Transverse colon (tissue), 4 donors: ENCODE measurements around the gene SWAP70.

Source experiments
- CTCF ChIP-seq, 5 experiments: fragments of 200-600 bp in 3 of 5; fragments of 450-650 bp in 2 of 5; sonication (generic) in 3 of 5; IDR thresholded peaks; 1 replicate in 2 of 5; 2 replicates in 3 of 5; pipeline ENCODE4 v1.5.1; 2016 to 2017; ENCODE audit warnings: antibody characterized with exemption in 5 of 5, inconsistent platforms in 3 of 5, mild to moderate bottlenecking in 2 of 5, moderate library complexity in 1 of 5
- POLR2A ChIP-seq: fragments of 450-650 bp; IDR thresholded peaks from one replicate; pipeline ENCODE4 v1.6.1; 2016; ENCODE audit warnings: antibody characterized with exemption, mild to moderate bottlenecking, moderate library complexity
- POLR2AphosphoS5 ChIP-seq, 3 donors: sonication (generic); formaldehyde crosslinking; IDR thresholded peaks; one replicate each; pipeline ENCODE4 v1.6.1; 2016; ENCODE audit warnings: antibody characterized with exemption in 3 of 3

- no peak for TF ChIP-seq CTCF (IDR thresholded peaks at IDR 0.05)
- no peak for TF ChIP-seq POLR2A
- TF ChIP-seq POLR2AphosphoS5 (IDR thresholded peaks at IDR 0.05): no peak
Observed at GRCh38 chr11:9745411-9746211, 81.7 kb downstream of the SWAP70 start.
